ENCODE measurements around the gene STEAP1B.

STEAP1B gene

GRCh38 chr7:22429386-22429785, 70.6 kb downstream of the STEAP1B start:
- no peak for DNase-seq

- no peak for DNase-seq
Measured at GRCh38 chr7:22427855-22428254, 72.1 kb downstream of the STEAP1B start.

GRCh38 chr7:22427104-22427503, 72.9 kb downstream of the STEAP1B start:
- no peak for DNase-seq

GRCh38 chr7:22426463-22427094, 73.4 kb downstream of the STEAP1B start:
- DNase-seq, result no peak

GRCh38 chr7:22425361-22425760, 74.6 kb downstream of the STEAP1B start:
- DNase-seq, result no peak

GRCh38 chr7:22422831-22423615, 77.0 kb downstream of the STEAP1B start:
- no peak for DNase-seq

GRCh38 chr7:22420973-22421635, 78.9 kb downstream of the STEAP1B start:
- DNase-seq, result no peak

- no peak for DNase-seq
Measured at GRCh38 chr7:22420008-22420407, 80.0 kb downstream of the STEAP1B start.

GRCh38 chr7:22419488-22419887, 80.5 kb downstream of the STEAP1B start:
- no peak for DNase-seq

- no peak for DNase-seq
Measured at GRCh38 chr7:22418251-22419046, 81.5 kb downstream of the STEAP1B start.

- no peak for DNase-seq
Measured at GRCh38 chr7:22417841-22418240, 82.1 kb downstream of the STEAP1B start.

GRCh38 chr7:22417349-22417748, 82.6 kb downstream of the STEAP1B start:
- DNase-seq, result no peak

- DNase-seq, result no peak
Measured at GRCh38 chr7:22414424-22414823, 85.6 kb downstream of the STEAP1B start.

GRCh38 chr7:22413211-22413610, 86.8 kb downstream of the STEAP1B start:
- no peak for DNase-seq

GRCh38 chr7:22411977-22412693, 87.9 kb downstream of the STEAP1B start:
- no peak for DNase-seq

GRCh38 chr7:22406715-22407114, 93.3 kb downstream of the STEAP1B start:
- no peak for DNase-seq

GRCh38 chr7:22404421-22405023, 95.5 kb downstream of the STEAP1B start:
- DNase-seq, result no peak

- no peak for DNase-seq
Measured at GRCh38 chr7:22403344-22403743, 96.6 kb downstream of the STEAP1B start.

- DNase-seq, result no peak
Measured at GRCh38 chr7:22402250-22402649, 97.7 kb downstream of the STEAP1B start.

GRCh38 chr7:22400936-22401553, 98.9 kb downstream of the STEAP1B start:
- DNase-seq, result peak; percentile 8

- no peak for DNase-seq
Measured at GRCh38 chr7:22400150-22400814, 99.7 kb downstream of the STEAP1B start.

All from fibroblast of skin of abdomen (primary cell).